ENCODE data around the gene TRIM72. TPM values are rescaled to one million over a fixed set of nuclear protein-coding genes. Genes with fewer than 3 reads are reported as not detected.
A peak's percentile ranks its signal among the peaks of the same experiment; 100 is the strongest.

TRIM72 gene
- total and polyA plus RNA-seq, 8 donors, result under 0.01 to 0.15 (median 0.10) TPM; not detected in 5

DNA sequence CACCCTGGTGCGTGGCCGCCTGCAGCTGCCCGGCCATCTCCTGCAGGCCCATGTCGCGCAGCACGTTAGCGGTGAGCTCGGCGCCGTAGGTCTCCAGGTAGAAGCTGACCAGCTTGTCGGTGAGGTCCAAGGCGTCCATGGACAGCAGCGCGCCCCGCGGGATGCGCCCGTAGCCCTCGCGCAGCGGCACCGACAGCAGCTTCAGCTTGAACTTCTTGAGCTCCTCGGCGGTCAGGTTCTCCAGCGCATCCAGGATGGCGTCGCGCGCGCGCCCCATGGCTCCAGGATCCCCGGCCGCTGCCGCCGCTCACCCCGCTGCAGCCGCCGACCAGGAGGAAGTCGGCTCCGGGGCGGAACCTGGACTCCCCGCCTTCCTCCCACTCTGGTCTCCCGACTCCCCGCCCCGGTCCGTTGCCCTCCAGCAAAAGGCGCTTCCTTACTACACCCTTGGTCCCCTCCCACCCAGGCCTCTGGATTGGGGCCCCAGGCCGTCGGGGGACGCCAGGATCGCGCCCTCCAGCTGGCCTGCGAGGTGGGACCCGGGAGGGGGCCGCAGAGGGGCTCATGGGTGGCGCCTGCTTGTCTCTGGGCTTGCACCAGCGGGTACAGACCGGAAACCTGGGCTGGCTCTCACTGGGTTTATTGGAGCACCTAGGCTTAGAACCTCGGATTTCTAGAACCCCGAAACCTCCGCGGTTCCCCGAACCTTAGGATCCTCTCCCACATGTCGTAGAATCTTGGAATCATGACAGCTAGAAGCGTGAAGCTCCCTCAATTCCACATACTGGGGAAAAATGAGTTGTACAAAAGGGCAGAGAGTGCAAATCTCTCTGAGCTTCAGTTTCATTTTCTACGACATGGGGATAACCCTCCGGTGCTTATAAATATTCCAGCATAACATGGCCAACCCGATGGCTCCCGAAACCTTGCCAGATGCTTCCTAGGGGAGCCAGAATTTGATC lies 11.2 kb upstream of the TRIM72 start, which contains the start of gene PYCARD:
Gene PYCARD, minus strand, starts transcription at position 347 of the 962 bp plus-strand sequence. Its CDS starts 70 bp downstream, at position 277.
- DNase-seq, result peak in 1 of 2 donors; percentile 45
- H3K4me1 ChIP-seq, result peaks cover 16 to 41% (median 28%) of the 10 kb centered on the region in 4 donors
- no peaks in the 10 kb centered on the region for H3K9me3 ChIP-seq
- peak within 1 kb of the TSS; percentile 69 to 83 (median 78) for H3K4me3 ChIP-seq
- peak in 1 of 3 donors; percentile 31 for TF ChIP-seq POLR2AphosphoS5 (IDR thresholded peaks at IDR 0.05)
- no peak for TF ChIP-seq CTCF (IDR thresholded peaks at IDR 0.05)
- no peak for TF ChIP-seq POLR2A (IDR thresholded peaks at IDR 0.05)
- no peak for TF ChIP-seq EP300 (IDR thresholded peaks at IDR 0.05)
- peaks cover 0 to 12% (median 0%) of the 10 kb centered on the region in 3 donors for H3K27me3 ChIP-seq
- H3K27ac ChIP-seq, result peak within 1 kb of the TSS; percentile 47 to 83 (median 73)
- 8 to 15% (median 9%) methylated on average over 29 to 69 of the region's 69 CpGs for WGBS, 5 donors
- H3K36me3 ChIP-seq, result peaks cover 2 to 20% (median 12%) of the 10 kb centered on the region in 4 donors
- intact Hi-C loops (cut with DNase I; ENCODE audit: low total_unique reads), result no loop called here

DNA sequence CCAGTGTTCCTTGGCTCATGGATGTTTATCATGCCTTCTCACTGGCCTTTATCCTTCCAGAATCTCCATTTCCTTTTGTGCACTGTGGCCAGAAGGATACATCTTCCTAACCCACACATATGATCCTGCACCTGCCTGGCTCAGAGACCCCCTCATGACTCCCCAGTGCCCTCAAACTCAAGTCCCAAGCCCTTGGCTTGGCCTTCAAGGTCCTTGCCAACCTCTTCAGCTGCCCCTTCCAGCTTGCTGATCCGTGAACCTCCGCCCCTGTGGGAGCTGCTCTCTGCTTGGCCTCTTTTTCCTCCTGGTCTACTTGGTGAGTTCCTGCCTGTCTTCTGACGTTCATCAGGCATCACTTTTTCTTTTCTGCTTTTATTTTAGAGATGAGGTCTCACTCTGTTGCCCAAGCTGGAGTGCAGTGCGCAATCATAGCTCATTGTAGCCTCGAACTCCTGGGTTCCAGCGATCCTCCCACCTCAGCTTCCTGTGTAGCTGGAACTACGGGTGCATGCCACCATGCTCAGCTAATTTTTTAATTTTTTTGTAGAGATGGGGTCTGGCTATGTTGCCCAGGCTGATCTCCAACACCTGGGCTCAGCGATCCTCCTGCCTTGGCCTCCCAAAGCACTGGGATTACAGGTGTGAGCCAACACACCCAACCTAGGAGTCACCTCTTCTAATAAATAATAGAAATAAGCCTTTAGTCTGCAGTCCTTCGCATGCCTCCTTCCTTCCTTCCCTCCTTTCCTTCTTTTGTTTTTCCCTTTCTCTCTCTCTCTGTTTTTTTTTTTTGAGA lies 8.8 kb upstream of the TRIM72 start:
- TF ChIP-seq POLR2A (IDR thresholded peaks at IDR 0.05) (no peak), EP300 (IDR thresholded peaks at IDR 0.05) (no peak), POLR2AphosphoS5 (IDR thresholded peaks at IDR 0.05) (no peak), CTCF (IDR thresholded peaks at IDR 0.05) (no peak)
- Histone ChIP-seq H3K27me3 (peaks cover 0 to 20% (median 0%) of the 10 kb centered on the region in 3 donors), H3K9me3 (no peaks in the 10 kb centered on the region), H3K4me1 (peaks cover 16 to 36% (median 27%) of the 10 kb centered on the region in 4 donors), H3K27ac (no peak overlapping the region), H3K4me3 (no peak overlapping the region), H3K36me3 (peaks cover 0 to under 1% (median 0%) of the 10 kb centered on the region in 4 donors)
- intact Hi-C loops (cut with DNase I; ENCODE audit: low total_unique reads), result no loop called here
- DNase-seq, result no peak
- 87 to 91% (median 88%) methylated on average over 8 to 9 of the region's 9 CpGs for WGBS, 5 donors

DNA sequence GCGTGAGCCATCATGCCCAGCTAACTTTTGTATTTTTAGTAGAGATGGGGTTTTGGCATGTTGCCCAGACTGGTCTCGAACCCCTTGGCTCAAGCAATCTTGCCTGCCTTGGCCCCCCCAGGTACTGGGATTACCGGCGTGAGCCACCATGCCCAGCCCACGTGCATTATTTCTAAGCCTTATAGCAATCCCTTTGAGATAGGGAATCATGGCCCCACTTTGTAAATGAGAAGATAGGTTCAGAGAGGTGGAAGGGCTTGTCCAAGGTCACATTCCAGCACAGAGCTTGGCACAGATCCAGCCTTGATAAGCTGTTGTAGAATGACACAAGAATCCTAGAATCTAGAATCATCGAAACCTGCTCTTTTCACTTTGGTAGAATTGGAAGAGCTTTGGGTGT lies 7.1 kb upstream of the TRIM72 start:
- Histone ChIP-seq H3K4me3 (no peak overlapping the region), H3K27me3 (peaks cover 0 to 20% (median 0%) of the 10 kb centered on the region in 3 donors), H3K27ac (no peak overlapping the region), H3K4me1 (peaks cover 5 to 19% (median 12%) of the 10 kb centered on the region in 4 donors), H3K9me3 (no peaks in the 10 kb centered on the region), H3K36me3 (no peaks in the 10 kb centered on the region)
- no peak for TF ChIP-seq EP300 (IDR thresholded peaks at IDR 0.05)
- no peak for TF ChIP-seq POLR2AphosphoS5 (IDR thresholded peaks at IDR 0.05)
- no peak for TF ChIP-seq CTCF (IDR thresholded peaks at IDR 0.05)
- no peak for TF ChIP-seq POLR2A (IDR thresholded peaks at IDR 0.05)
- WGBS, 5 donors, result 32 to 53% (median 34%) methylated on average over 6 of the region's 6 CpGs
- intact Hi-C loops (cut with DNase I; ENCODE audit: low total_unique reads), result no loop called here
- DNase-seq, result no peak

GRCh38 chr16:31213342-31213741 lies 577 bp upstream of the TRIM72 start:
- WGBS, 5 donors, result 95 to 100% (median 97%) methylated on average over 1 of the region's 1 CpG
- H3K36me3 ChIP-seq, result no peaks in the 10 kb centered on the region
- no peak overlapping the region for H3K4me3 ChIP-seq
- H3K9me3 ChIP-seq, result no peaks in the 10 kb centered on the region
- intact Hi-C loops (cut with DNase I; ENCODE audit: low total_unique reads), result no loop called here
- no peak for DNase-seq
- H3K4me1 ChIP-seq, result peaks cover 25 to 30% (median 28%) of the 10 kb centered on the region in 4 donors
- peaks cover 4 to 58% (median 44%) of the 10 kb centered on the region in 3 donors for H3K27me3 ChIP-seq
- TF ChIP-seq EP300 (IDR thresholded peaks at IDR 0.05), result no peak
- TF ChIP-seq POLR2A (IDR thresholded peaks at IDR 0.05), result no peak
- no peak for TF ChIP-seq POLR2AphosphoS5 (IDR thresholded peaks at IDR 0.05)
- no peak for TF ChIP-seq CTCF (IDR thresholded peaks at IDR 0.05)
- no peak overlapping the region for H3K27ac ChIP-seq
